Stimulated activated CD4-positive, alpha-beta T cell treated with anti-CD3 and anti-CD28 coated beads, Interleukin-1b, Interleukin-23, amount 100 ng/mL, for 48 hours (primary cell): ENCODE results near the gene RPS4Y2.

ENCODE experiments used
- DNase-seq: peaks from one replicate; pipeline ENCODE4 v3.0.0-alpha.2; 2020

Gene RPS4Y2

GRCh38 chrY:20755808-20756207, at the start of gene RPS4Y2:
Gene RPS4Y2, plus strand, starts transcription at chrY:20756108. Its CDS starts 56 bp downstream, at chrY:20756164.
- DNase-seq: no peak

GRCh38 chrY:20714391-20714790, 41.5 kb upstream of the RPS4Y2 start:
- DNase-seq: peak; percentile 46

- no peak for DNase-seq
These were observed 29.6 kb upstream of the RPS4Y2 start for GRCh38 chrY:20726184-20726907.

GRCh38 chrY:20735200-20735599, 20.7 kb upstream of the RPS4Y2 start:
- DNase-seq: no peak

GRCh38 chrY:20739806-20740205, 16.1 kb upstream of the RPS4Y2 start:
- no peak for DNase-seq

- DNase-seq: no peak
These were observed 15.3 kb upstream of the RPS4Y2 start for GRCh38 chrY:20740609-20741008.

GRCh38 chrY:20745060-20745459, 10.8 kb upstream of the RPS4Y2 start:
- peak; percentile 16 for DNase-seq

- DNase-seq: no peak
These were observed 9.0 kb upstream of the RPS4Y2 start for GRCh38 chrY:20746919-20747318.

- DNase-seq: no peak
These were observed 8.0 kb downstream of the RPS4Y2 start for GRCh38 chrY:20763869-20764268.

GRCh38 chrY:20765117-20765516, 9.2 kb downstream of the RPS4Y2 start:
- no peak for DNase-seq

- no peak for DNase-seq
These were observed 14.8 kb downstream of the RPS4Y2 start for GRCh38 chrY:20770755-20771154.

GRCh38 chrY:20776104-20776503, 20.2 kb downstream of the RPS4Y2 start:
- no peak for DNase-seq

GRCh38 chrY:20780104-20780654, 24.3 kb downstream of the RPS4Y2 start:
- no peak for DNase-seq

- no peak for DNase-seq
These were observed 24.9 kb downstream of the RPS4Y2 start for GRCh38 chrY:20780776-20781175.

- DNase-seq: no peak
These were observed 25.5 kb downstream of the RPS4Y2 start for GRCh38 chrY:20781408-20781807.

- no peak for DNase-seq
These were observed 29.1 kb downstream of the RPS4Y2 start for GRCh38 chrY:20784965-20785364.

GRCh38 chrY:20787076-20787475, 31.2 kb downstream of the RPS4Y2 start:
- no peak for DNase-seq

GRCh38 chrY:20798351-20799049, 42.6 kb downstream of the RPS4Y2 start:
- DNase-seq: no peak

GRCh38 chrY:20802659-20803058, 46.8 kb downstream of the RPS4Y2 start:
- no peak for DNase-seq

- no peak for DNase-seq
These were observed 50.3 kb downstream of the RPS4Y2 start for GRCh38 chrY:20806243-20806642.

- peak; percentile 1 for DNase-seq
These were observed 57.6 kb downstream of the RPS4Y2 start for GRCh38 chrY:20813459-20813858.

GRCh38 chrY:20814794-20815193, 58.9 kb downstream of the RPS4Y2 start:
- DNase-seq: peak; percentile 3

- no peak for DNase-seq
These were observed 61.2 kb downstream of the RPS4Y2 start for GRCh38 chrY:20817067-20817466.
